WTC11 (cell line): ENCODE data around the gene SCRN3.
"Not testable (repeated sequence)": the region's sequence is repeated elsewhere in the genome, so short reads cannot be mapped to it uniquely, and the experiment has no call there.

ENCODE experiments used
- ATF1 ChIP-seq: sonication (generic); formaldehyde crosslinking; IDR thresholded peaks from 2 replicates; pipeline ENCODE4 v1.8.1; 2023; ENCODE audit warnings: mild to moderate bottlenecking, moderate library complexity, missing genetic modification reagents
- ATF3 ChIP-seq: sonication (generic); formaldehyde crosslinking; conservative IDR thresholded peaks from 2 replicates; pipeline ENCODE4 v1.8.1; 2022; ENCODE audit warnings: mild to moderate bottlenecking, missing genetic modification reagents
- GTF2I ChIP-seq: fragments of 250-450 bp; sonication (Bioruptor Pico); conservative IDR thresholded peaks from 2 replicates; pipeline ENCODE4 v1.4.0; 2021; ENCODE audit warnings: mild to moderate bottlenecking
- NR1H2 ChIP-seq: sonication (generic); formaldehyde crosslinking; IDR thresholded peaks from 2 replicates; pipeline ENCODE4 v1.9.0; 2021; ENCODE audit warnings: mild to moderate bottlenecking, moderate library complexity, missing genetic modification reagents
- TCF7 ChIP-seq: sonication (generic); formaldehyde crosslinking; IDR thresholded peaks from 2 replicates; pipeline ENCODE4 v1.8.0; 2022; ENCODE audit warnings: mild to moderate bottlenecking, low read depth, missing genetic modification reagents, moderate library complexity
- ZNF232 ChIP-seq: sonication (generic); formaldehyde crosslinking; IDR thresholded peaks from 2 replicates; pipeline ENCODE4 v1.8.0; 2022; ENCODE audit warnings: mild to moderate bottlenecking, missing genetic modification reagents
- TF ChIP-seq, protein P1 (sequence below): fragments of 200-600 bp; IDR thresholded peaks from 2 replicates; pipeline ENCODE4 v1.8.0; 2022; ENCODE audit warnings: antibody characterized with exemption
- TF ChIP-seq, protein P2 (sequence below): sonication (generic); formaldehyde crosslinking; IDR thresholded peaks from 2 replicates; pipeline ENCODE4 v1.8.0; 2022; ENCODE audit warnings: mild to moderate bottlenecking, missing genetic modification reagents

DNA sequence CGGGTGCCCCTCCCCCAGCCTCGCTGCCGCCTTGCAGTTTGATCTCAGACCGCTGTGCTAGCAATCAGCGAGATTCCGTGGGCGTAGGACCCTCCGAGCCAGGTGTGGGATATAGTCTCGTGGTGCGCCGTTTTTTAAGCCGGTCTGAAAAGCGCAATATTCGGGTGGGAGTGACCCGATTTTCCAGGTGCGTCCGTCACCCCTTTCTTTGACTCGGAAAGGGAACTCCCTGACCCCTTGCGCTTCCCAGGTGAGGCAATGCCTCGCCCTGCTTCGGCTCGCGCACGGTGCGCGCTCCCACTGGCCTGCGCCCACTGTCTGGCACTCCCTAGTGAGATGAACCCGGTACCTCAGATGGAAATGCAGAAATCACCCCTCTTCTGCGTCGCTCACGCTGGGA is 14.5 kb downstream of the SCRN3 start:
- not testable (repeated sequence) for TF ChIP-seq ZNF232 (CRISPR knock-in tag); TCF7 (CRISPR knock-in tag); ATF3 (CRISPR knock-in tag); NR1H2; ATF1 (CRISPR knock-in tag); GTF2I (CRISPR knock-in tag)
- TF ChIP-seq, protein P1, sequence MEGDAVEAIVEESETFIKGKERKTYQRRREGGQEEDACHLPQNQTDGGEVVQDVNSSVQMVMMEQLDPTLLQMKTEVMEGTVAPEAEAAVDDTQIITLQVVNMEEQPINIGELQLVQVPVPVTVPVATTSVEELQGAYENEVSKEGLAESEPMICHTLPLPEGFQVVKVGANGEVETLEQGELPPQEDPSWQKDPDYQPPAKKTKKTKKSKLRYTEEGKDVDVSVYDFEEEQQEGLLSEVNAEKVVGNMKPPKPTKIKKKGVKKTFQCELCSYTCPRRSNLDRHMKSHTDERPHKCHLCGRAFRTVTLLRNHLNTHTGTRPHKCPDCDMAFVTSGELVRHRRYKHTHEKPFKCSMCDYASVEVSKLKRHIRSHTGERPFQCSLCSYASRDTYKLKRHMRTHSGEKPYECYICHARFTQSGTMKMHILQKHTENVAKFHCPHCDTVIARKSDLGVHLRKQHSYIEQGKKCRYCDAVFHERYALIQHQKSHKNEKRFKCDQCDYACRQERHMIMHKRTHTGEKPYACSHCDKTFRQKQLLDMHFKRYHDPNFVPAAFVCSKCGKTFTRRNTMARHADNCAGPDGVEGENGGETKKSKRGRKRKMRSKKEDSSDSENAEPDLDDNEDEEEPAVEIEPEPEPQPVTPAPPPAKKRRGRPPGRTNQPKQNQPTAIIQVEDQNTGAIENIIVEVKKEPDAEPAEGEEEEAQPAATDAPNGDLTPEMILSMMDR, result not testable (repeated sequence)
- TF ChIP-seq, protein P2, sequence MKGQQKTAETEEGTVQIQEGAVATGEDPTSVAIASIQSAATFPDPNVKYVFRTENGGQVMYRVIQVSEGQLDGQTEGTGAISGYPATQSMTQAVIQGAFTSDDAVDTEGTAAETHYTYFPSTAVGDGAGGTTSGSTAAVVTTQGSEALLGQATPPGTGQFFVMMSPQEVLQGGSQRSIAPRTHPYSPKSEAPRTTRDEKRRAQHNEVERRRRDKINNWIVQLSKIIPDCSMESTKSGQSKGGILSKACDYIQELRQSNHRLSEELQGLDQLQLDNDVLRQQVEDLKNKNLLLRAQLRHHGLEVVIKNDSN, result not testable (repeated sequence)
